ENCODE measurements around the gene MRS2.

The MRS2 gene

GRCh38 chr6:24385536-24386269 lies 17.0 kb upstream of the MRS2 start:
- no peak overlapping the region for H3K27ac ChIP-seq
- TF ChIP-seq, protein P1, sequence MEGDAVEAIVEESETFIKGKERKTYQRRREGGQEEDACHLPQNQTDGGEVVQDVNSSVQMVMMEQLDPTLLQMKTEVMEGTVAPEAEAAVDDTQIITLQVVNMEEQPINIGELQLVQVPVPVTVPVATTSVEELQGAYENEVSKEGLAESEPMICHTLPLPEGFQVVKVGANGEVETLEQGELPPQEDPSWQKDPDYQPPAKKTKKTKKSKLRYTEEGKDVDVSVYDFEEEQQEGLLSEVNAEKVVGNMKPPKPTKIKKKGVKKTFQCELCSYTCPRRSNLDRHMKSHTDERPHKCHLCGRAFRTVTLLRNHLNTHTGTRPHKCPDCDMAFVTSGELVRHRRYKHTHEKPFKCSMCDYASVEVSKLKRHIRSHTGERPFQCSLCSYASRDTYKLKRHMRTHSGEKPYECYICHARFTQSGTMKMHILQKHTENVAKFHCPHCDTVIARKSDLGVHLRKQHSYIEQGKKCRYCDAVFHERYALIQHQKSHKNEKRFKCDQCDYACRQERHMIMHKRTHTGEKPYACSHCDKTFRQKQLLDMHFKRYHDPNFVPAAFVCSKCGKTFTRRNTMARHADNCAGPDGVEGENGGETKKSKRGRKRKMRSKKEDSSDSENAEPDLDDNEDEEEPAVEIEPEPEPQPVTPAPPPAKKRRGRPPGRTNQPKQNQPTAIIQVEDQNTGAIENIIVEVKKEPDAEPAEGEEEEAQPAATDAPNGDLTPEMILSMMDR (conservative IDR thresholded peaks at IDR 0.05): no peak

DNA sequence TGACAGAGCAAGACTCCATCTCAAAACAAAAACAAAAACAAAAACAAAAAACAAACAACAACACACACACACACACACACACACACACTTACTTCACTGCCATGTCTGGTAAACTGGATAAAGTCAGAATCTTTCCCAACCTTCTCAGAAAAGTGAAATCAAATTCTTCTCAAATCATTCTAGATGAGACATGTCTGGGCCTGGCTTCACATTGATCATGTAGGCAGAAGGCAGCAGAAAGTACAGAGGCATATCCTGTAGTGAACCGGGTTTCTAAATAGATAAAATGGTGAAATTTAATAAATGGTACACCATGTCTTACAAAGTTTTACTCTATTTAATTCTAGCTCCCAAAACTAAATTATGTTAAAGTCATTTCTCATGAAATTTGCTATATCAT lies 14.9 kb upstream of the MRS2 start:
- H3K27ac ChIP-seq: peak overlapping the region; percentile 43
- TF ChIP-seq, protein P1 (conservative IDR thresholded peaks at IDR 0.05): no peak

DNA sequence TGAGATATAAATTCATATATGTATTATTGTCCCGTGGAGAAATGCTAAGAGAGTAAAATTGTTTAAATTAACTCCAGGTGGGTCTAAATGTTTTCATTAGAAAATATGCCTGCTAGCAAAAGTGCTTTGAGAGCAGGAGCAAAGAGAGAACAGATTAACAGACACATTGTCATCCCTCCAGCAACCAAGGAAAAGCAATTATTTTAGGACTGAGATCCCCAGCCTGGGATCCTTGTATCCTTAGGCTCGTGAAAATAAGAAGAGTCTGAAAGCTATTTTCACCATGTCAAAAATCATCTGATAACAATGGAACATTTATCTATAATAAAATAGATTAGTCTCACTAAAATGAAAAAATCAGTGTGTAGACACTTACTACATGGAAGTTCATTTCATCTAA lies 11.5 kb upstream of the MRS2 start:
- H3K27ac ChIP-seq: no peak overlapping the region
- TF ChIP-seq, protein P1 (conservative IDR thresholded peaks at IDR 0.05): no peak

GRCh38 chr6:24391756-24392405 lies 10.9 kb upstream of the MRS2 start:
- no peak overlapping the region for H3K27ac ChIP-seq
- TF ChIP-seq, protein P1 (conservative IDR thresholded peaks at IDR 0.05): no peak

DNA sequence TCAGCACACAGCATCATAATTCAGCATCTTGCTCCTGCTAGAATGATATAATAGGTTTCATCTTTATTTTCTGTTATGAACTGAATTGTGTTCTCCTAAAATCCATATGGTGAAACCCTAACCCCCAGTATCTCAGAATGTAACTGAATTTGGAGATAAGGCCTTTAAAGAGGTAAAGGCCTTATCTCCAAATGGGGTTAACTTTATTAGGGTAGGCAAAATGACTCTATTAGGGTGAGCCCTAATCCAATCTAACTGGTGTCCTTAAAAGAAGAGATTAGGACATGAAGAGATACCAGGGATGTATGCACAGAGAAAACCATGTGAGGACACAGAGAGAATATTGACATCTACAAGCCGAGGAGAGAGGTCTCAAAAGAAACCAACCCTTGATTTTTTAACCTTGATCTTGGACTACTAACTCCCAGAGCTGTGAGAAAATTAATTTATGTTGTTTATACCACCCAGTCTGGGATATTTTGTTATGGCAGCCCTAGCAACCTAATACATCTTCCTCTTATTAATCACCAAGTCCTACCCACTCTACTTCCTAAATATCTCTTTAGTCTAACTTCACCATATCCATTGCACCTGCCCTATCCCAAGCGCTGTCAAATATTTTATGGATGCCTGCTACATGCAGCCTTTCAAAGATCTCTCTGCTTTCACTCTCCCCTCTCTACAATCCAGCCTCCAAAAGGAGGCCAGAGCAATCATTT lies 8.5 kb upstream of the MRS2 start:
- TF ChIP-seq, protein P1 (conservative IDR thresholded peaks at IDR 0.05): no peak
- no peak overlapping the region for H3K27ac ChIP-seq

- no peak overlapping the region for H3K27ac ChIP-seq
- TF ChIP-seq, protein P1 (conservative IDR thresholded peaks at IDR 0.05): no peak
Observed at GRCh38 chr6:24394780-24395437, 7.8 kb upstream of the MRS2 start.

- TF ChIP-seq, protein P1 (conservative IDR thresholded peaks at IDR 0.05): no peak
- no peak overlapping the region for H3K27ac ChIP-seq
Observed at GRCh38 chr6:24396824-24397223, 5.9 kb upstream of the MRS2 start.

Data from VCaP (cell line).